ENCODE data around the gene FGD6. TPM values are rescaled to one million over a fixed set of nuclear protein-coding genes. Genes with fewer than 3 reads are reported as not detected.

The FGD6 gene
- total RNA-seq = 1 to 10 TPM; 2.9 to 8.4 (median 4.4) TPM

DNA sequence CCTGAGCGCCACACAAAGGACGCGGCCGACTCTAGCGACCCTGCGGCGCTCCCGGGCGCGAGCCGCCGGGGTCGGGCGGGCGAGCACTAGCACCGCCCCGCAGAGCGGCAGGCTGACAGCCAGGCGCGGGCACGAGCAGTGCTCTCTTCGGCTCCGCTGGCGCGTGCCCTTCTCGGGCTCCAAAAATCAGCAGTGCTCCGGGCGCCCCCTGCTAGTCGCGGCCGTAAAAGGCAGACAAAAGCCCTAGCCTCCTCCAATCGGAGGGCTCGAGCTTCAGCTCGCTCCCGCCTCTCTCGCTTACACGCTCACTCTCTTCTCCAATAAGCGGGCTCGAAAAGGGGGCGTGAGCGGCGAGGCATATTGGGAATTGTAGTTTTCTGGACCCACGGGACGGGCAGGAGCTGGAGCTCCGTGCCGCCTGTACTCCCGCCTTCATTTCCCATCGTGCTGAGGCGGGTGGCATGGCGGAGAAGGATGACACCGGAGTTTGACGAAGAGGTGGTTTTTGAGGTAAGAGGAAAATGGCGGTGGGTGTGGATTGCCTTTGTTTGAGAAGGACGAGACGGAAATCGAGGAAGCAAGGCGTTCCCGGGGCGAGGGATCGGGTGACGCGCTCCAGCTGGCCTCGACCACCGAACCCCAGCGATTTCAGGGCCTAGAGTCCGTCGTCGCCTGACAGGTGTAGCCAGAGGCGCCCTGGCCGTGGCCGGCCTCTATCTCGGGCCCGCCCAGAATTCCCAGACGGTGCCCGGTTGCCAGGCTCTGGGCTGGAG, at the start of gene FGD6, which contains the start of gene VEZT:
Gene FGD6, minus strand, starts transcription at position 91 of the 773 bp plus-strand sequence. CDS start 227 bp downstream, outside the sequence.
Gene VEZT, plus strand, starts transcription at position 431 of the 773 bp plus-strand sequence. Its CDS starts 44 bp downstream, at position 475.
- peak; percentile 99 for DNase-seq
- in situ Hi-C loops (cut with MboI; ENCODE audit: low sequenced_read_pairs in 4 of 4) = no loop called here
- H3K4me1 ChIP-seq = peaks cover 43 to 47% of the 10 kb centered on the region in 2 donors

DNA sequence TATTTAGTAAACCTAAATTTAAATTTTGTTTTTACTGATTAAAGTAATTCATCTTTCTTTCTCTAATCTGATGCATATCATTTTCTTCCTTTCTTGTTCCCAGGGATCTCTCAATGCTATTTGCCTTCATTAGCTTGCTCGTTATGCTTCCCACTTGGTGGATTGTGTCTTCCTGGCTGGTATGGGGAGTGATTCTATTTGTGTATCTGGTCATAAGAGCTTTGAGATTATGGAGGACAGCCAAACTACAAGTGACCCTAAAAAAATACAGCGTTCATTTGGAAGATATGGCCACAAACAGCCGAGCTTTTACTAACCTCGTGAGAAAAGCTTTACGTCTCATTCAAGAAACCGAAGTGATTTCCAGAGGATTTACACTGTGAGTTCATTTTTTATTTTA, 49.0 kb upstream of the FGD6 start:
- intact Hi-C loops (cut with DNase I; ENCODE audit: low total_unique reads) = no loop called here
- no peak for DNase-seq
- no peak for ATAC-seq
- TF ChIP-seq POLR2A (IDR thresholded peaks at IDR 0.05) = no peak
- TF ChIP-seq, protein P1, sequence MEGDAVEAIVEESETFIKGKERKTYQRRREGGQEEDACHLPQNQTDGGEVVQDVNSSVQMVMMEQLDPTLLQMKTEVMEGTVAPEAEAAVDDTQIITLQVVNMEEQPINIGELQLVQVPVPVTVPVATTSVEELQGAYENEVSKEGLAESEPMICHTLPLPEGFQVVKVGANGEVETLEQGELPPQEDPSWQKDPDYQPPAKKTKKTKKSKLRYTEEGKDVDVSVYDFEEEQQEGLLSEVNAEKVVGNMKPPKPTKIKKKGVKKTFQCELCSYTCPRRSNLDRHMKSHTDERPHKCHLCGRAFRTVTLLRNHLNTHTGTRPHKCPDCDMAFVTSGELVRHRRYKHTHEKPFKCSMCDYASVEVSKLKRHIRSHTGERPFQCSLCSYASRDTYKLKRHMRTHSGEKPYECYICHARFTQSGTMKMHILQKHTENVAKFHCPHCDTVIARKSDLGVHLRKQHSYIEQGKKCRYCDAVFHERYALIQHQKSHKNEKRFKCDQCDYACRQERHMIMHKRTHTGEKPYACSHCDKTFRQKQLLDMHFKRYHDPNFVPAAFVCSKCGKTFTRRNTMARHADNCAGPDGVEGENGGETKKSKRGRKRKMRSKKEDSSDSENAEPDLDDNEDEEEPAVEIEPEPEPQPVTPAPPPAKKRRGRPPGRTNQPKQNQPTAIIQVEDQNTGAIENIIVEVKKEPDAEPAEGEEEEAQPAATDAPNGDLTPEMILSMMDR (IDR thresholded peaks at IDR 0.05 in 4 of 5, conservative IDR thresholded peaks at IDR 0.05 in 1 of 5) = no peak
- Histone ChIP-seq H3K9me3 (no peaks in the 10 kb centered on the region), H3K4me1 (peaks cover 12 to 18% of the 10 kb centered on the region in 2 donors), H3K4me3 (no peak overlapping the region), H3K36me3 (peaks cover 0 to 39% of the 10 kb centered on the region in 2 donors), H3K27ac (no peak overlapping the region), H3K27me3 (no peaks in the 10 kb centered on the region)
- in situ Hi-C loops (cut with MboI; ENCODE audit: low sequenced_read_pairs in 4 of 4) = no loop called here

More for the DNA sequence above, at the start of gene FGD6, which contains the start of gene VEZT:
- Histone ChIP-seq H3K36me3 (no peaks in the 10 kb centered on the region), H3K27me3 (no peaks in the 10 kb centered on the region), H3K9me3 (no peaks in the 10 kb centered on the region), H3K4me3 (peak within 1 kb of the TSS; percentile 76 to 94 (median 88)), H3K27ac (peak within 1 kb of the TSS; percentile 90 to 98 (median 96))
- ATAC-seq = peak; percentile 89 to 93
- TF ChIP-seq, protein P1 (IDR thresholded peaks at IDR 0.05 in 4 of 5, conservative IDR thresholded peaks at IDR 0.05 in 1 of 5) = peak; percentile 36 to 53 (median 49)
- peak; percentile 77 to 81 for TF ChIP-seq POLR2A (IDR thresholded peaks at IDR 0.05)
- intact Hi-C loops (cut with DNase I; ENCODE audit: low total_unique reads) = loop anchor here (1.0 to 10.0 kb wide), 5 partner anchors 85 to 573 kb away; partner anchors contain the start of genes METAP2 and NR2C1

DNA sequence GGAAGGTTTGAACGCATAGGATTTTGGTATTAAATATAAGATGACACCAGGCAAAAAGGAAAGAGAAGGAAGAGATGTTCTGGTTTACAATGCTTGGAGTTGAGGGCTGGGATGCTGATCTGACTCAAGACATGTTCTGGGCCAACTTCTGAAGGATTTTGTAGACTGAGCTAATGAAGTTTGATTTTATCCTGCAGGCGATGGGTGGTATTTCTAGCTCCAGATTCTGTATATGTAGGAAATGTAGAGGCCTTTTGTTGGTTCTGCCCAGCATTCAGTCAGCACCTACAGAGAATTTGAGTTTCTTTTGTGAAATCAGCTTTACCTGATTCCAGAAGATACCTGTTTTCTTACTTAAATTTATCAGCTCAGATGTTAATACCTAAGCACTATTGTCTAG, 48.5 kb upstream of the FGD6 start:
- Histone ChIP-seq H3K36me3 (peaks cover 0 to 35% of the 10 kb centered on the region in 2 donors), H3K4me1 (peaks cover 12 to 18% of the 10 kb centered on the region in 2 donors), H3K27ac (no peak overlapping the region), H3K27me3 (no peaks in the 10 kb centered on the region), H3K9me3 (no peaks in the 10 kb centered on the region), H3K4me3 (no peak overlapping the region)
- in situ Hi-C loops (cut with MboI; ENCODE audit: low sequenced_read_pairs in 4 of 4) = no loop called here
- intact Hi-C loops (cut with DNase I; ENCODE audit: low total_unique reads) = no loop called here
- TF ChIP-seq, protein P1 (IDR thresholded peaks at IDR 0.05 in 4 of 5, conservative IDR thresholded peaks at IDR 0.05 in 1 of 5) = no peak
- TF ChIP-seq POLR2A (IDR thresholded peaks at IDR 0.05) = no peak
- DNase-seq = no peak
- ATAC-seq = no peak

DNA sequence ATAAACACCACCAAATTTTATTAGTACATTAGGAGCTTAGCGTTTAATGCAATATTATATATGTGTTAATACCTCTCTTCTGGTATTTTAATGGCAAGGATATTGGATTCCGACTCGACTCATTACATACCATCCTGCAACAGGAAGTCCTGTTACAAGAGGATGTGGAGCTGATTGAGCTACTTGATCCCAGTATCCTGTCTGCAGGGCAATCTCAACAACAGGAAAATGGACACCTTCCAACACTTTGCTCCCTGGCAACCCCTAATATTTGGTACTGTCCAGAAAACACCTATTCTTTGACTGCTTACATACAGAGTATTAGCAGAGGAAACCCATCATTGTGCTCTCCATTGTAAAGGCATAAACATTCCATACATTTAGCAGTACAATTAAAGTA, 45.5 kb upstream of the FGD6 start:
- in situ Hi-C loops (cut with MboI; ENCODE audit: low sequenced_read_pairs in 4 of 4) (no loop called here), intact Hi-C loops (cut with DNase I; ENCODE audit: low total_unique reads) (loop anchor here (5.0 kb wide), 1 partner anchor 36 kb away; no protein-coding TSS in a partner anchor)
- TF ChIP-seq POLR2A (IDR thresholded peaks at IDR 0.05) = no peak
- TF ChIP-seq, protein P1 (IDR thresholded peaks at IDR 0.05 in 4 of 5, conservative IDR thresholded peaks at IDR 0.05 in 1 of 5) = no peak
- ATAC-seq (peak in 1 of 2 donors; percentile 27), DNase-seq (no peak)
- Histone ChIP-seq H3K9me3 (no peaks in the 10 kb centered on the region), H3K4me3 (no peak overlapping the region), H3K36me3 (peaks cover 0 to 29% of the 10 kb centered on the region in 2 donors), H3K27me3 (no peaks in the 10 kb centered on the region), H3K27ac (no peak overlapping the region), H3K4me1 (peaks cover 12 to 29% of the 10 kb centered on the region in 2 donors)

Measured in gastrocnemius medialis (tissue), 4 donors.